Common myeloid progenitor, CD34-positive (primary cell): ENCODE results near the gene SLC22A13.
A peak's percentile ranks its signal among the peaks of the same experiment; 100 is the strongest.

Experiments used
- CTCF ChIA-PET: fragments of 350-600 bp; sonication (Branson Sonifier 250); formaldehyde crosslinking; loops from one replicate; lab custom pipeline; 2021; ENCODE audit warnings: antibody characterized with exemption; lab: Charles Lee
- POLR2A ChIA-PET: fragments of 350-600 bp; sonication (Branson Sonifier 250); formaldehyde crosslinking; loops from one replicate; lab custom pipeline; 2021; ENCODE audit warnings: antibody characterized with exemption; lab: Charles Lee
- DNase-seq, 3 donors: peaks; one replicate each; pipeline versions ENCODE4 v3.0.0 to v3.0.0-alpha.2; 2013
- H3K27ac ChIP-seq, 2 experiments: 1 replicate in 1 of 2; 2 replicates in 1 of 2; pipeline ENCODE4 v1.7.0; 2013; ENCODE audit warnings: inconsistent platforms in 2 of 2, low read length in 2 of 2, mild to moderate bottlenecking in 2 of 2, low read depth in 1 of 2, moderate library complexity in 1 of 2; ENCODE audit not compliant: severe bottlenecking in 2 of 2, insufficient read depth in 1 of 2, poor library complexity in 1 of 2
- H3K27me3 ChIP-seq, 5 experiments: replicated peaks in 2 of 5; 1 replicate in 3 of 5; 2 replicates in 2 of 5; pipeline versions ENCODE4 v1.6.1 to v1.7.0; 2013; ENCODE audit warnings: low read length in 4 of 5, mild to moderate bottlenecking in 2 of 5, moderate library complexity in 2 of 5, inconsistent platforms in 1 of 5; ENCODE audit not compliant: insufficient read depth in 5 of 5, control insufficient read depth in 4 of 5
- H3K36me3 ChIP-seq, 4 experiments: 1 replicate in 2 of 4; 2 replicates in 2 of 4; pipeline versions ENCODE4 v1.6.1 to v1.7.0; 2013; ENCODE audit warnings: low read length in 3 of 4, control low read depth in 1 of 4, mild to moderate bottlenecking in 1 of 4; ENCODE audit not compliant: control insufficient read depth in 4 of 4, insufficient read depth in 4 of 4
- H3K4me1 ChIP-seq, 4 experiments: 1 replicate in 3 of 4; 2 replicates in 1 of 4; pipeline versions ENCODE4 v1.6.1 to v1.7.1; 2013; ENCODE audit warnings: low read length in 3 of 4, mild to moderate bottlenecking in 3 of 4, control low read depth in 1 of 4, inconsistent platforms in 1 of 4, moderate library complexity in 1 of 4; ENCODE audit not compliant: control insufficient read depth in 4 of 4, insufficient read depth in 4 of 4; ENCODE audit errors: control extremely low read depth in 1 of 4
- H3K4me3 ChIP-seq, 7 experiments: 1 replicate in 4 of 7; 2 replicates in 3 of 7; pipeline versions ENCODE4 v1.5.1 to v1.7.0; 2013; ENCODE audit warnings: mild to moderate bottlenecking in 7 of 7, low read length in 6 of 7, moderate library complexity in 6 of 7, inconsistent platforms in 2 of 7, low read depth in 2 of 7, control low read depth in 1 of 7; ENCODE audit not compliant: insufficient read depth in 4 of 7, control insufficient read depth in 1 of 7; ENCODE audit errors: extremely low read depth in 1 of 7
- H3K9me3 ChIP-seq, 5 experiments: 1 replicate in 4 of 5; 2 replicates in 1 of 5; pipeline versions ENCODE4 v1.6.1 to v1.7.1; 2013; ENCODE audit warnings: low read length in 4 of 5, mild to moderate bottlenecking in 2 of 5, inconsistent platforms in 1 of 5, low read depth in 1 of 5, moderate library complexity in 1 of 5; ENCODE audit not compliant: control insufficient read depth in 4 of 5, insufficient read depth in 2 of 5; ENCODE audit errors: control extremely low read depth in 1 of 5
- WGBS: methylation state at CpG from one replicate; pipeline ENCODE4 v1.1.5; 2013; ENCODE audit not compliant: insufficient coverage; 5-methylcytosine and 5-hydroxymethylcytosine counted together

Gene SLC22A13

DNA sequence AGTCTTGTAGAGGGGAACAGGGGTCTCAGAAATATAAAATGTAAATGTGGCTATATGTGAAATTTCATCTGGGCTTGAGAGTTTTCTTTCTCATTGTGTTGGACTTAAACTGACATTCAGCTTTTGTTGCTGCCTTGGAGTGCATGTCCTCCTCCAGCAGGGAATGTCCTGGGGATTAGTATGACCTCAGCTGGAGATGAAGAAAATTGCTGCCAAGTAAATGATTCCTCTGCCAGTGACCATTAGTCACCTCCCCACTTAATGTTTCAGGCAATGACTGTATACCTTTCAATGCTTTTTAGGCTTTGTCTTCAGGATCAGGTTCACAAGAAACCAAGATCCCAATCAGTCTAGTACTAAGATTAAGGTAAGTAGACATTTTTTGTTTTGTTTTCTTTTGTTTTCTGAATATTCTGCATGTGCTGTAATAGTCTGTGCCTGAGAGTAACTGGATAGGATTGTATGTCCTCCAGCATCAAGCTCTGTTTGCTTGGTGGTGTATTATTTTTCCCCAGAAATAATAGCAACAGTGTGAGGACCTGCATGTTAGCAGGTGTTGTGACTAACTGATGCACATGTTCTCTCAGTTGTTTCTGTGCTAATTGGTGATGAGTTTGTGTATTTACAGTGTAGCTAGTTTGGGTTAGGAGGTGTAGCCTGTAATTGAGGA is 18.1 kb upstream of the SLC22A13 start:
- Histone ChIP-seq H3K27ac (no peak overlapping the region), H3K4me3 (no peak overlapping the region), H3K27me3 (no peaks in the 10 kb centered on the region), H3K36me3 (peaks cover 22 to 66% (median 42%) of the 10 kb centered on the region in 4 experiments), H3K4me1 (no peaks in the 10 kb centered on the region), H3K9me3 (no peaks in the 10 kb centered on the region)
- POLR2A ChIA-PET, result no interaction called here
- DNase-seq, result no peak
- CTCF ChIA-PET, result interaction anchor here (1.1 to 1.7 kb wide), 5 partner anchors 10 to 131 kb away, joined by 3 to 4 read pairs (median 3); no protein-coding TSS in a partner anchor

DNA sequence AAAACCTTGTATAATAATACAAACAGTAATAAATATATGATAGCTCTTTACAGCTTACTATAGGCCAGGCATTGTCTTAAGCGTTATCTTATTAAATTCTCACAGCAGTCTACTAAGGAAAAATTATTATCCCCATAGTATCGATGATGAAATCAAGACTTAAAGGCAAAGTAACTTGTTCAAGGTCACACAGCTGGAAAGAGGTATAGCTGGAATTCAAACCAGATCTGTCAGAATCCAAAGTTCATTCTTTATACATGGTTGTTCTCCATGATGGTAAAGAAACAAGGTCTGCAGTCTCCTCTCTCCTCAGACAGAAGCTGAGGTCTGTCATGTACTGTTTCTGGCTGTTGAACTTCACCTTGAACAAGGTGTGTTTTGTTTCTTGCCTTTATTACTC is 15.4 kb upstream of the SLC22A13 start:
- no peaks in the 10 kb centered on the region for H3K27me3 ChIP-seq
- no peak for DNase-seq
- no peaks in the 10 kb centered on the region for H3K9me3 ChIP-seq
- H3K4me3 ChIP-seq, result no peak overlapping the region
- peaks cover 31 to 84% (median 55%) of the 10 kb centered on the region in 4 experiments for H3K36me3 ChIP-seq
- ChIA-PET CTCF (no interaction called here), POLR2A (no interaction called here)
- no peak overlapping the region for H3K27ac ChIP-seq
- 86% methylated on average over 1 of the region's 2 CpGs for WGBS
- no peaks in the 10 kb centered on the region for H3K4me1 ChIP-seq

DNA sequence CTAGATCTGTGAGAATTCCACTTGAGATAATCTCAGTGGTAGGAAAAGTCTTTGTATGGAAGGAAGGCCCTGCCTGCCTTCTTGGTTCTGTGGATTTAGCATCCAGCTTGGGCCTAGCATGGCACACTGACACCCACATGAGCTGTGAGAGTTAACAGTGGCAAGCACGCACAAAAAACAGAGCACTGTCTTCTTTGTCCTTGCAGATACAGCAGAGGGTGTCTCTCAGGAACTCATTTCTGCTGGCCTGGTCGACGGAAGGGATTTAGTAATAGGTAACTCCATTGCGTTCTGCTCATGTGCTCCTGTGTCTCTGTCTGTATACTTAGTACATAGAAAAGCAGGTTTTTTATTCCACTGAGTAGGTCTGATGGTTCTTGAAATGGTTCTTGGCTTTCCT is 14.4 kb upstream of the SLC22A13 start:
- no peak overlapping the region for H3K4me3 ChIP-seq
- CTCF ChIA-PET, result interaction anchor here (1.1 to 1.4 kb wide), 2 partner anchors 11 to 20 kb away, joined by 4 to 5 read pairs; no protein-coding TSS in a partner anchor
- no peaks in the 10 kb centered on the region for H3K4me1 ChIP-seq
- no peak overlapping the region for H3K27ac ChIP-seq
- WGBS, result 96% methylated on average over 4 of the region's 4 CpGs
- H3K9me3 ChIP-seq, result no peaks in the 10 kb centered on the region
- POLR2A ChIA-PET, result no interaction called here
- H3K36me3 ChIP-seq, result peaks cover 26 to 78% (median 50%) of the 10 kb centered on the region in 4 experiments
- DNase-seq, result no peak
- H3K27me3 ChIP-seq, result no peaks in the 10 kb centered on the region

DNA sequence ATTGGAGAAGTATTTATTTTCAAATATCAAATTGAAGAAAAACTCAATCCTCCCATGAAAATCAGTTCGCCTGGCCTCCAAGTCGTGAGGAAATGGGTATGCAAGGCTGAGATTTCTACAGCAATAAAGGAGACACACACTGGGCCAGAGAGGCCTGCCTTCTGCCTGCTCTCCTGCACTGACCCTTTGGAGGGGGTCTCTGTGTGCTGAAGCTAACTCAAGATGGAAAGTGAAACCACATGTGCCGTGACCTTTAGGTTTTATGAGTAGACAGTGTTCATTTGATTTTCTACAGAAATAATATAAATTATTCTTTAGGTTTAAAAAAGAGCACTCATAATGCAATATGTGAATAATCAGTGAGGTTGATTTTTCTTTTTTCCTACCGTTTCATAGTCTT is 11.9 kb upstream of the SLC22A13 start:
- WGBS, result 100% methylated on average over 1 of the region's 4 CpGs
- Histone ChIP-seq H3K27me3 (no peaks in the 10 kb centered on the region), H3K4me1 (peaks cover 0 to 7% (median 3%) of the 10 kb centered on the region in 4 experiments), H3K36me3 (peaks cover 21 to 60% (median 39%) of the 10 kb centered on the region in 4 experiments), H3K9me3 (no peaks in the 10 kb centered on the region), H3K27ac (no peak overlapping the region), H3K4me3 (no peak overlapping the region)
- DNase-seq, result no peak
- CTCF ChIA-PET, result no interaction called here
- POLR2A ChIA-PET, result no interaction called here

DNA sequence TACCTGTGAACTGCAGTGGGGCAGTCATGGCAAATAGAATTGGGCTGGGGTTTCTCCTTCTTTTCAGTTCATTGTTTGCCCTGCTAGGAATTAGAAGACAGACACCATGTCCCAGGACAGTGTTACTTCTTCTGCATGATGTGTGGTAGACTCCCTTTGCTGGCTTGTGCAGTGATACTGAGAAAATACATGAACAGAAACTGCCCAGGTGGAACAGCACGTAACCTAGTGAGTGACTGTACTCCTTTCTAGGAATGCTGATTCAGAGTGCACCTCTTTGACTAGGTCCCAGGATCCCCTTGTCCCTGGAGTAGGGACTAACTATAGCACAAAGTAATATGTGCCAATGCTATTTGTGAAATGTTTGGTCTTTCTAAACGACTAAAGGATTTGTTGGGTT is 10.7 kb upstream of the SLC22A13 start:
- H3K4me3 ChIP-seq, result no peak overlapping the region
- CTCF ChIA-PET, result no interaction called here
- H3K36me3 ChIP-seq, result peaks cover 18 to 49% (median 38%) of the 10 kb centered on the region in 4 experiments
- POLR2A ChIA-PET, result no interaction called here
- H3K4me1 ChIP-seq, result peaks cover 0 to 10% (median 4%) of the 10 kb centered on the region in 4 experiments
- no peak overlapping the region for H3K27ac ChIP-seq
- WGBS, result 100% methylated on average over 2 of the region's 2 CpGs
- H3K27me3 ChIP-seq, result no peaks in the 10 kb centered on the region
- H3K9me3 ChIP-seq, result no peaks in the 10 kb centered on the region
- no peak for DNase-seq

DNA sequence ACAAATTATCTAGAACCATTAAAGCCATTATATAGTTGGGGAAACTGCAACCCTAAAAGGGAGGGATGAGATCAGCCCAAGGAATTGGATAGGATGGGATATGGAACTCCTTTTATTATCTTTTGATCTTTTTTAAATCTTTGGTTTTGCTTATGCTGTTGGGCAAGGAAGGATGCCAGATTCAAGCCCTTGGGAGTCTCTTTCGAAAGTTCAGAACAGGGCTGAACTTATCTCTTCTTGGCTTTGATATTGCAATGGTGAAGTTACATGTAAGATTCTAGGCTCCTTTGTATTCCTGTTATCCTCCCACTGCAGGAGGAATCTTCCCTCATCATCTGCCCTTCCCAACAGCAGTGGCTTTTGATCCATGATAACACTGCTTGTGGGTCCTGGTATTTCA is 10.0 kb upstream of the SLC22A13 start:
- no peaks in the 10 kb centered on the region for H3K27me3 ChIP-seq
- H3K36me3 ChIP-seq, result peaks cover 14 to 44% (median 34%) of the 10 kb centered on the region in 4 experiments
- H3K4me1 ChIP-seq, result peaks cover 0 to 15% (median 6%) of the 10 kb centered on the region in 4 experiments
- no peaks in the 10 kb centered on the region for H3K9me3 ChIP-seq
- WGBS, result 100% methylated on average over 1 of the region's 1 CpG
- POLR2A ChIA-PET, result no interaction called here
- no peak overlapping the region for H3K4me3 ChIP-seq
- H3K27ac ChIP-seq, result no peak overlapping the region
- CTCF ChIA-PET, result no interaction called here
- no peak for DNase-seq

DNA sequence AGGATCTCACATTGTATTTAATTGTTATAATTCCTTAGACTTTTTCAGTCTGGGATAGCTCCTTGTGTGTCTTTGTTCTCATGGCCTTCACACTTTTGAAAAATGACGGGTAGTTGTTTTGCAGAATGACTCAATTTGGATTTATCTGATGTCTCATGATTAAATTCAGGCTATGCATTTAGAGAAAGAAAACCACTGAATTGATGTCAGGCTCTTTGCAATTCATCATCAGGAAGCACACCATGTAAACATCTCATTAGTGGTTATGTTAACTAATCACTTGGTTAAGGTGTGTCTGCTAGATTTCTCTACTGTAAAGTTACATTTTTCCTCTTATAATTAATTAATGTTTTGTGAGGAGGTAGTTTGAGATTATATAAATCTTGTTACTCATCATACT is 8.0 kb upstream of the SLC22A13 start:
- no peaks in the 10 kb centered on the region for H3K27me3 ChIP-seq
- 43% methylated on average over 1 of the region's 1 CpG for WGBS
- no peaks in the 10 kb centered on the region for H3K9me3 ChIP-seq
- POLR2A ChIA-PET, result no interaction called here
- H3K27ac ChIP-seq, result no peak overlapping the region
- peak in 2 of 3 donors; percentile 47 to 57 for DNase-seq
- H3K4me3 ChIP-seq, result no peak overlapping the region
- CTCF ChIA-PET, result interaction anchor here (1.0 kb wide), 1 partner anchor 41 kb away, joined by 4 read pairs; no protein-coding TSS in a partner anchor
- H3K36me3 ChIP-seq, result peaks cover 14 to 33% (median 23%) of the 10 kb centered on the region in 4 experiments
- H3K4me1 ChIP-seq, result peaks cover 0 to 15% (median 6%) of the 10 kb centered on the region in 4 experiments
